GM21526 (cell line): ENCODE data around the gene UFSP2.

Experiments
- ATAC-seq: cut with Tn5 transposase; IDR thresholded peaks from one replicate; pipeline ENCODE4 v1.9.1; 2021; ENCODE audit warnings: moderate library complexity; ENCODE audit not compliant: unreplicated experiment, low FRiP score

Gene UFSP2

DNA sequence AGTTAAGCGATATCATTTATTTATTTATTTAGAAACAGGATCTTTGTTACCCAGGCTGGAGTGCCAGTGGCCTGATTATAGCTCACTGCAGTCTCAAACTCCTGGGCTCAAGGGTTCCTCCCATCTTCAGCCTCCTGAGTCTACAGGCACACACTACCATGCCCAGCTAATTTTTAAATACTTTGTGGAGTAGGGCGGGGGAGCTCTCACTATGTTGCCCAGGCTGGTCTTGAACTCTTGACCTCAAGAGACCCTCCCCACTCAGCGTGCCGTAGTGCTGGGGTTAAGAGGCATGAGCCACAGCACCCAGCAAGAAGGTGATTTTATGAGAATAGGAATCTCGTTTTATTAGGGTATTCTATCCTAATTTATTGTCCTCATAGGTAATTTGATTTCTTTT, 3.9 kb upstream of the UFSP2 start:
- ATAC-seq = no peak

- ATAC-seq = no peak
Measured at GRCh38 chr4:185426960-185427688, 1.4 kb upstream of the UFSP2 start.

DNA sequence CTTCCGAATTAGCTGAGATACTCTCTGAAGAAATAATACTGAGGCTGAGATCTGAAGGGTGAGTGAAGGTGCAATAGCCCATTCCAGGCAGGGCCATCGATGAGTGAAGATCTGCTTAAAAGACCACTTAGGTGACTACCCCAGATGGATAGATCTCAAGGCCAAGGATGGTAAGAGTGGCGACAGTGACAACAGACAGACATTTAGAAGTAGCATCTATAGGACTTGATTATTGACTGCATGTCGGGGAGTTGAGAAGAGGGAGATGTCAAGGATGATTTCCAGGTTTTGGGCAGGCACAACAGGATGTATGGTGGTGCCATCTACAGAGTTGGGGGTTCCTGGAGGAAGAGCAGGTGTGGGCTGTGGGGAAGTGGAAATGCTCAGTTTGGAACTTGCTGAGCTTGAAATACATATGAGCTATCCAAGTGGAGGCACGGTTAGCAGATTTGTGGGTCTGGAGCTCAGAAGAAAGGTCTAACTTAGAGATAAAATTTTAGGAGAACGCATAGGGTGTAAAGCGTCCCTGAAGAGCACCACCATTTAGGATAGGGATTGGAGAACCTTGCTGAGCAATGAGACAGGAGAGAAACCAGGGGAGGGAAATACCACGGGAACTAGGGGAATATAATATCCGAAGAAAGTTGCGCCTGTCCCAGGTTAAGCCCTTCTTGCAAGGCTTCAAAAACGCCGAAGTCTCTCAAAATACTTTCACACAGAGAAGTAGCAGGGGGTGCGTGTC, 688 bp downstream of the UFSP2 start:
- peak; percentile 4 for ATAC-seq

DNA sequence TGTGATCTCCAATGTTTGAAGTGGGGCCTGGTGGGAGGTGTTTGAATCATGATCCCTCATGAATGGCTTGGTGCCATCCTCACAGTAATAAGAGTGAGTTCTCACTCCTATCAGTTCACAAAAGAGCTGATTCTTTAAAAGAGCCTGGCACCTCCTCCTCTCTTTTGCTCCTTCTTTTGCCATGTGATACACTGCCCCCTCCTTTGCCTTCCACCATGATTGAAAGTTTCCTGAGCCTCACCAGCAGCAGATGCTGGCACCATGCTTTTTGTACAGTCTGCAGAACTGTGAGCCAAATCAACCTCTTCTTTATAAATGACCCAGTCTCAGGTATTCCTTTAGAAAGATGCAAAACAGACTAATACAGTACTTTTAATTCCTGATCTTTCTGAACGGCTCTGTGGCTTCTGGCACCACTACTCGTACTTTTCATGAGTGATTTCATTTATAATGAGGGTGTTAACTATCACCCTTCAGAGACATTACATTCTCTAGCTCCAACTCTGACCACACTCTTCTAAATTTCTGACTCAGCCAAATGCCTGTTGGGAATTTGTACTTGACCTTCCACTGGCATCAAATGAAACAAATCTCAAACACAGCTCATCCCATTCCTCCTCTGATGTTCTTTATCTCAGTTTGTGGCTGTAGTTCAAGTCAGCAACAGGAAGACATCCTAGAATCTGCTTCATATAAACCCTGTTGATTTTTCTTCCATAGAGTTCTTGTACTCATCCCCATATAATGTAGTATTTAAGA, 4.2 kb downstream of the UFSP2 start:
- ATAC-seq = no peak

- no peak for ATAC-seq
Measured at GRCh38 chr4:185416955-185417354, 8.8 kb downstream of the UFSP2 start.

DNA sequence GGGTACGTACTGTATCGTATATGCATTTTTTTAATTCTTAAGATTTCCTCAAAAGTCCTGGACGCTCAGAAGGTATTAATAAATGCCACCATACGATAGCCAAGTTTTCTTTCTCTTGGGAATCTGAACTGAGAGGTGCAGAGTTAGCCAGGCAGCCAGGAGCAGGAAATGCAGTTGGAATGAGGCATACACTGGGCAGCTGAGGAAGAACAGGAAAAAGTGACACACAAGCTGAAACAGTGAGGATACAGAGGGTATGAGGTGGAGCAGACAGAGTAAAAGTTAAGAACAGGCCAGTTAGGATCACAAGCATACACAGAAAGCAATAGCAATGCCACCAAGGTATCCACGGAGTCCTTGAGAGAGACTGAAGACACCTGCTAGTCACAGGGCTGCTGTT, 13.4 kb downstream of the UFSP2 start:
- ATAC-seq = no peak

- ATAC-seq = no peak
Measured at GRCh38 chr4:185411849-185412248, 13.9 kb downstream of the UFSP2 start.

DNA sequence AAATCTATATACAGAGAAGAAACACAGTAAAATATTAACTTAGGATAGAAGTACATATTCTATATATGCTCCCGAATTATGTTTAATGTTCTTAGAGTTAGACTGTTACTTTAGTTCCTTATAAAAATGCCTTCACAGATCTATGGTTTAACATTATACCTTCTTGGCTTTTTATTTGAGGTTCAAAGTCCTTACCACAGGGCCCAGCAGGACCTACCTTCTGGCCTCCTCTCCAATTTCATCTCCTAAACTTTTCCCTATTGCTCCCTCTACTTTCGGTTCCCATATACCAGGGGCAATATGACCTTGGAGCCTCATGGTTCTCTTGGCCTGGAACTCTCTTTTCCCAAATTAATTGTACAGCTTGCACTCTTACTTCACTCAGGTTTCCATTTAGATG, 17.3 kb downstream of the UFSP2 start:
- no peak for ATAC-seq

- ATAC-seq = no peak
Measured at GRCh38 chr4:185405296-185405999, 20.3 kb downstream of the UFSP2 start.

DNA sequence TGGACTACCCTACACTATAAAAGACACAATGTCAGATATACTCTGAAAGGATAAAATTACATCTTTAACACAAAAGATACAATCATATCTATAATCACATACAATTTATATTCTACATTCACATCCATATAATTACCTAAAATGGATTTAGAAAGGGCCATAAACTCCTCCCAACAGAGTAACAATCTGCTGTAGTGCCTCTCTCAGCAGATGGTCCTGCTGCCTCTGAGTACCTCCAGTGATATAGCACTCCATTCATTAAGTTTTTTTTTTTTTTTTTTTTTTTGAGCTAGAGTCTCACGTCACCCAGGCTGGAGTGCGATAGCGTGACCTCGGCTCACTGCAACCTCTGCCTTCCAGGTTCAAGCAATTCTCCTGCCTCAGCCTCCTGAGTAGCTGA, 21.7 kb downstream of the UFSP2 start:
- ATAC-seq = no peak

- ATAC-seq = no peak
Measured at GRCh38 chr4:185399466-185399865, 26.3 kb downstream of the UFSP2 start.

DNA sequence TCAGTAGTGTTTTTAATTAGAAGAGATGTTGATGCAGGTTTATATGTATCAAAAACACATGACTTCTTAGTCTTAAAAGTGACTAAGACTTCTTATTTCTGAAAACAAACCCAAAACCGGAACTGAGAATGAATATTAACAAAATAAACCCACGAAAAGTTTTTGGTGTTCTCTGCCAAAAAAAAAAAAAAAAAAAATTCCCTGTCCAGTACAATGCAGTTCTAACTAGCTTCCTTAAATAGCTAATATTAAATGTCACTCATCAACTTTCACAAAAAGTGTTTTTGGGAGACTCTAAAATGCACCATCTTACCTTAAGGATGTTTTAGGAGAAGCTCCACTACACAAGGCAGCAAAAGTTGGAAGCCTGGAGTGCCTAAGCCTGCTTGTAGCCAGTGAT, 27.1 kb downstream of the UFSP2 start:
- no peak for ATAC-seq

DNA sequence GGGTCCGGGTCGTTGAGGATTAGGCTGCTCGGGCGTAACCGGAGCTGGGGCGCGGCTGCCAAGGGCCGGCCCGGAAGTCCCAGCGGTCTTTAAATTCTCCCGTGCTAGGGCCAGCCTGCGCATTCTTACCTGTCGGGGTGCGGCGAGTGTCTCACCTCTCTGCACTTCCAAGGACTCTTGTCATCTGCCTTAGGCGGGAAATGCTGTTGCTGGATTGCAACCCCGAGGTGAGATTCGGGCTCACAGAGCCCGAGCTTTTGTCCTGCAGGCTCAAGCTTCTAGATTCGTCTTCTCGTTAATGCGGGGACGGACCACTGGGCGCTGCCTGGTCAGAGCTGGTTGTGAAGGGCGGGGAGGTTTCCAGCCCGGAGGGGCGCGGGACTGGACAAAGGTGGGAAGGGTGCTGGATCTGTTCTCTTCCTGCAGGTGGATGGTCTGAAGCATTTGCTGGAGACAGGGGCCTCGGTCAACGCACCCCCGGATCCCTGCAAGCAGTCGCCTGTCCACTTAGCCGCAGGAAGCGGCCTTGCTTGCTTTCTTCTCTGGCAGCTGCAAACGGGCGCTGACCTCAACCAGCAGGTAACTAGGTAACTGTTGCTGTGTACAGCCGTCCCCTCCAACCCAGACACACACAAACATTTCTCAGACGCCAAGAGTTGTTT, 28.9 kb downstream of the UFSP2 start, which contains the start of gene ANKRD37:
Gene ANKRD37 (plus strand): TSS at position 118 of the 662 bp plus-strand sequence. CDS start 83 bp downstream, at position 201.
- ATAC-seq = peak; percentile 3

GRCh38 chr4:185395956-185396723, 29.6 kb downstream of the UFSP2 start:
- peak; percentile 74 for ATAC-seq

GRCh38 chr4:185395238-185395955, 30.4 kb downstream of the UFSP2 start, which contains the start of gene LRP2BP:
Gene LRP2BP (minus strand): TSS chr4:185395924. CDS start chr4:185378186, 17,738 bp downstream.
- ATAC-seq = no peak

DNA sequence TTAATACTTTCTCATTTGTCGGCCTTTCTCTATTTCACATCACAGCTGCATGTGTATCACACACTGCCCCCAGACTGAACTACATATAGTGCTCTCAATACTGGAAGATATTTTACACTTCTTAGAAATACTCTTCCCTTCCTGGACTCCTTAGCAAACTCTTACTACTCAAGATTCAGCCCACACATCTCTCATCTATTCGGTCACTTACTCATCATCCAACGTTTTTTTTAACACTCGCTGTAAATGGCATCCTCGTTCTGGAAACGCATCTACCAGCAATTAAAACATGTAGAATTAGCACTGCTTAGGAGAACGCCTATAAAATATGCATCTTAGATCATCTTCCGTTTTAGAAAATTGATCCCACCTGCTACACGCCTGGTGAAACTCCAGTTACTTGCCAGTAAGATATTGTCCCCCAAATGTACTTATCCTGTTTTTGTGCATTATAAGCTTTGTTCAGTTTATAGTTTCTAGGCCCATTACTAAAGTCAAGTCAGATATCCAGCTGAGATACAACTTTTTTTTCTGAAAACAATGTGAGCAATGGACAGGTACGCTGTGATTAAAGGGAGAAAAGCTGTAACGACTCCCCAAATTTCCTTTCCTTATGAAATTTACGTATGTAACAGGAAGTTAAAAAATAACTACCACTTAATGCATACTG, 31.1 kb downstream of the UFSP2 start:
- no peak for ATAC-seq

- ATAC-seq = no peak
Measured at GRCh38 chr4:185392156-185392555, 33.6 kb downstream of the UFSP2 start.

DNA sequence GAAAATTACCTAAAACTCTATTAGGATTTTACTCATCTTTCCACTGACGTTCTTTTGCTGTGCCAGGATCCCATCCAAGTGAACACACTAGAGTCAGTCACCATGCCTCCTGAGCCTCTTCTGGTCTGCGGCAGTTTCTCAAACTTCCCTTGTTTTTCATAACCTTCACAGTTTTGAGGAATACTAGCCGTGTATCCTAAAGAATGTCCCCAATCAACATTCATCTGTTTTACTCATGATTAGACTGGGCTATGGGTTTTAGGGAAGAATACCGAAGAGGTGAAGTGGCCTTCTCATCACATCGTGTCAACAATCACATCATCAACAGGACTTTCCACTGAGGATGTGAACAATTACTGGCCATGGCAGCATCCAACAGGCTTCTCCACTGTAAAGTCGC, 34.8 kb downstream of the UFSP2 start:
- ATAC-seq = no peak
